K562 (cell line): ENCODE data around the gene ACP5. TPM values are rescaled to one million over a fixed set of nuclear protein-coding genes. Genes with fewer than 3 reads are reported as not detected.

Experiments used
- CHD7 ChIP-seq: fragments of 200-600 bp; sonication (generic); IDR thresholded peaks from one replicate; pipeline ENCODE4 v1.6.1; 2012; ENCODE audit warnings: mild to moderate bottlenecking, low read depth, low read length, inconsistent platforms
- CTBP1 ChIP-seq: fragments of 450-650 bp; IDR thresholded peaks from 2 replicates; pipeline ENCODE4 v1.6.1; 2016; ENCODE audit warnings: borderline replicate concordance
- ETS1 ChIP-seq: conservative IDR thresholded peaks from 2 replicates; pipeline ENCODE4 v1.6.1; 2011; ENCODE audit warnings: low read depth, mild to moderate bottlenecking, low read length; ENCODE audit not compliant: control insufficient read depth
- FOSL1 ChIP-seq: fragments of 200-800 bp; sonication (Bioruptor generic); conservative IDR thresholded peaks from 2 replicates; pipeline ENCODE4 v1.6.1; 2016; ENCODE audit warnings: missing genetic modification characterization, missing compliant biosample characterization
- HMBOX1 ChIP-seq: sonication (generic); IDR thresholded peaks from 2 replicates; pipeline ENCODE4 v1.6.1; 2016
- JUND ChIP-seq, 2 experiments: IDR thresholded peaks; 2 replicates in 1 of 2; 3 replicates in 1 of 2; pipeline ENCODE4 v1.6.1; 2011; ENCODE audit warnings: borderline replicate concordance in 2 of 2, low read depth in 2 of 2, low read length in 2 of 2, improper control_type of control experiment in 1 of 2, missing biosample characterization in 1 of 2, missing genetic modification characterization in 1 of 2, missing genetic modification reagents in 1 of 2
- MIER1 ChIP-seq: fragments of 450-650 bp; IDR thresholded peaks from 2 replicates; pipeline ENCODE4 v1.6.1; 2016; ENCODE audit warnings: antibody characterized with exemption, mild to moderate bottlenecking, low read depth
- SMC3 ChIP-seq: conservative IDR thresholded peaks from 2 replicates; pipeline ENCODE4 v1.6.1; 2011; ENCODE audit warnings: low read depth, low read length, improper control_type of control experiment; ENCODE audit not compliant: insufficient read depth
- U2AF2 ChIP-seq: fragments of 200-400 bp; formaldehyde crosslinking; optimal IDR thresholded peaks from 2 replicates; pipeline ENCODE3; 2017; ENCODE audit warnings: low read depth, mild to moderate bottlenecking, low read length
- XRCC4 ChIP-seq: IDR thresholded peaks from one replicate; pipeline ENCODE4 v1.6.1; 2011; ENCODE audit not compliant: insufficient read depth, insufficient read length; ENCODE audit errors: extremely low read depth
- ZBED1 ChIP-seq: IDR thresholded peaks from 2 replicates; pipeline ENCODE4 v1.6.1; 2014
- ZNF121 ChIP-seq: sonication (generic); formaldehyde crosslinking; conservative IDR thresholded peaks from 2 replicates; pipeline ENCODE4 v1.8.0; 2022; ENCODE audit warnings: missing genetic modification reagents
- ZNF197 ChIP-seq: fragments of 200-800 bp; sonication (Bioruptor generic); IDR thresholded peaks from 2 replicates; pipeline ENCODE4 v1.6.1; 2016; ENCODE audit warnings: low read depth, missing genetic modification characterization, missing compliant biosample characterization
- ZNF436 ChIP-seq: fragments of 250-450, 450-650 bp; sonication (Bioruptor Pico); formaldehyde crosslinking; IDR thresholded peaks from 2 replicates; pipeline ENCODE4 v1.7.0; 2020; ENCODE audit warnings: mild to moderate bottlenecking
- polyA plus RNA-seq, 8 experiments: library from polyadenylated mRNA; depleted of rRNA in 4 of 8; stranded (reverse) in 5 of 8; unstranded in 3 of 8; fragments of >200 nt; fragmentation: Nextera tagmentation in 2 of 8; fragmentation: Illumina TruSeq in 1 of 8; extraction: Ambion mirVana in 2 of 8; extraction: Trizol in 1 of 8; gene quantifications; 2 replicates each; pipeline versions ENCODE4 v1.2.1 to v1.2.3, GENCODE V29; 2011 to 2014; ENCODE audit warnings: inconsistent platforms in 1 of 8, missing spikeins in 1 of 8
- total RNA-seq, 7 experiments: library from RNA; depleted of rRNA in 6 of 7; stranded (reverse); fragments of >200 nt in 6 of 7; fragmentation: Illumina TruSeq in 2 of 7; extraction: Trizol in 2 of 7; gene quantifications; 2 replicates each; pipeline versions ENCODE4 v1.2.1 to v1.2.3, GENCODE V29; 2011 to 2021; ENCODE audit warnings: low replicate concordance in 1 of 7

Gene ACP5
- total and polyA plus RNA-seq, 9 of the 15 experiments (the other 6 are each of a cell fraction or from before 2014, with no cell fraction given) = 0.06 to 1.1 (median 0.31) TPM; not detected in 1

- TF ChIP-seq CHD7 = no peak
- TF ChIP-seq JUND (IDR thresholded peaks at IDR 0.05; ENCODE audit: borderline replicate concordance, low read depth, low read length) = 0 out of 2 replicates have a peak, but pooled peaks have one; percentile 6
- TF ChIP-seq JUND (tag; IDR thresholded peaks at IDR 0.05; ENCODE audit: borderline replicate concordance, low read depth, low read length) = peak; percentile 61; the same call in 1 of the 3 replicates
- peak; percentile 70 for TF ChIP-seq ZNF121 (CRISPR knock-in tag)
- TF ChIP-seq ZBED1 = no peak
- TF ChIP-seq XRCC4 = no peak
- peak; percentile 63; the same call in 1 of the 2 replicates for TF ChIP-seq SMC3
- TF ChIP-seq MIER1 = no peak
- TF ChIP-seq HMBOX1 = peak; percentile 84
- peak; percentile 27; the same call in 1 of the 2 replicates for TF ChIP-seq FOSL1 (tag)
- TF ChIP-seq ETS1 = no peak
- TF ChIP-seq ZNF436 (CRISPR knock-in tag) = no peak
- TF ChIP-seq U2AF2 = no peak
- TF ChIP-seq ZNF197 (CRISPR knock-in tag) = no peak
- TF ChIP-seq CTBP1 = peak; percentile 95
Observed at GRCh38 chr19:11560404-11561051, 16.9 kb downstream of the ACP5 start (continued).
